ENCODE data around the gene ENOX1. TPM values are rescaled to one million over a fixed set of nuclear protein-coding genes. Genes with fewer than 3 reads are reported as not detected.

The ENOX1 gene
- total RNA-seq, 4 donors from 2014 or later: 0.27 to 0.83 (median 0.53) TPM; not detected in 1

- Histone ChIP-seq H3K36me3 (no peaks in the 10 kb centered on the region), H3K9me3 (no peaks in the 10 kb centered on the region), H3K27ac (no peak overlapping the region), H3K27me3 (no peaks in the 10 kb centered on the region), H3K4me1 (no peaks in the 10 kb centered on the region), H3K4me3 (no peak overlapping the region)
- TF ChIP-seq CTCF (IDR thresholded peaks at IDR 0.05) (no peak), POLR2A (IDR thresholded peaks at IDR 0.05) (no peak)
- no peak for DNase-seq
Observed at GRCh38 chr13:43389573-43389972, 397.2 kb downstream of the ENOX1 start.

- H3K9me3 ChIP-seq: no peaks in the 10 kb centered on the region
- H3K4me1 ChIP-seq: no peaks in the 10 kb centered on the region
- no peaks in the 10 kb centered on the region for H3K27me3 ChIP-seq
- H3K27ac ChIP-seq: no peak overlapping the region
- no peak for TF ChIP-seq CTCF (IDR thresholded peaks at IDR 0.05)
- TF ChIP-seq POLR2A (IDR thresholded peaks at IDR 0.05): no peak
- DNase-seq: no peak
- H3K36me3 ChIP-seq: no peaks in the 10 kb centered on the region
- H3K4me3 ChIP-seq: no peak overlapping the region
Observed at GRCh38 chr13:43388282-43389034, 398.3 kb downstream of the ENOX1 start.

GRCh38 chr13:43387880-43388279 lies 398.9 kb downstream of the ENOX1 start:
- H3K4me3 ChIP-seq: no peak overlapping the region
- TF ChIP-seq POLR2A (IDR thresholded peaks at IDR 0.05): no peak
- H3K36me3 ChIP-seq: no peaks in the 10 kb centered on the region
- H3K27ac ChIP-seq: no peak overlapping the region
- no peak for DNase-seq
- no peaks in the 10 kb centered on the region for H3K9me3 ChIP-seq
- no peaks in the 10 kb centered on the region for H3K4me1 ChIP-seq
- H3K27me3 ChIP-seq: no peaks in the 10 kb centered on the region

- TF ChIP-seq CTCF (IDR thresholded peaks at IDR 0.05): no peak
- no peak for TF ChIP-seq POLR2A (IDR thresholded peaks at IDR 0.05)
- no peaks in the 10 kb centered on the region for H3K4me1 ChIP-seq
- DNase-seq: no peak
- no peaks in the 10 kb centered on the region for H3K36me3 ChIP-seq
- no peaks in the 10 kb centered on the region for H3K9me3 ChIP-seq
- H3K27ac ChIP-seq: no peak overlapping the region
- H3K4me3 ChIP-seq: no peak overlapping the region
- H3K27me3 ChIP-seq: no peaks in the 10 kb centered on the region
Observed at GRCh38 chr13:43383498-43384165, 403.1 kb downstream of the ENOX1 start.

- Histone ChIP-seq H3K36me3 (no peaks in the 10 kb centered on the region), H3K4me3 (no peak overlapping the region), H3K4me1 (no peaks in the 10 kb centered on the region), H3K9me3 (no peaks in the 10 kb centered on the region), H3K27ac (no peak overlapping the region), H3K27me3 (no peaks in the 10 kb centered on the region)
- DNase-seq: no peak
- TF ChIP-seq POLR2A (IDR thresholded peaks at IDR 0.05) (no peak), CTCF (IDR thresholded peaks at IDR 0.05) (no peak)
Observed at GRCh38 chr13:43379738-43380137, 407.0 kb downstream of the ENOX1 start.

GRCh38 chr13:43377973-43378372 lies 408.8 kb downstream of the ENOX1 start:
- TF ChIP-seq CTCF (IDR thresholded peaks at IDR 0.05) (no peak), POLR2A (IDR thresholded peaks at IDR 0.05) (no peak)
- H3K4me3 ChIP-seq: no peak overlapping the region
- H3K4me1 ChIP-seq: no peaks in the 10 kb centered on the region
- DNase-seq: no peak
- H3K27me3 ChIP-seq: no peaks in the 10 kb centered on the region
- H3K9me3 ChIP-seq: no peaks in the 10 kb centered on the region
- no peaks in the 10 kb centered on the region for H3K36me3 ChIP-seq
- no peak overlapping the region for H3K27ac ChIP-seq
